Activated CD4-positive, alpha-beta T cell treated with anti-CD3 and anti-CD28 coated beads, Interleukin-2, amount 50 U/mL, for 4 hours (primary cell): ENCODE results near the gene TLL2.

Experiments used
- DNase-seq, 2 experiments: peaks; one replicate each; pipeline ENCODE4 v3.0.0-alpha.2; 2020

TLL2 gene

GRCh38 chr10:96345222-96345621, 168.5 kb downstream of the TLL2 start:
- no peak for DNase-seq

- DNase-seq = no peak
Observed at GRCh38 chr10:96344178-96344577, 169.5 kb downstream of the TLL2 start.

GRCh38 chr10:96342402-96342801, 171.3 kb downstream of the TLL2 start:
- DNase-seq = no peak

- no peak for DNase-seq
Observed at GRCh38 chr10:96341219-96342182, 172.2 kb downstream of the TLL2 start.

- DNase-seq = peak; percentile 35 to 40
Observed at GRCh38 chr10:96339956-96340904, 173.5 kb downstream of the TLL2 start.

- DNase-seq = no peak
Observed at GRCh38 chr10:96339383-96339782, 174.3 kb downstream of the TLL2 start.

- DNase-seq = no peak
Observed at GRCh38 chr10:96338279-96338925, 175.3 kb downstream of the TLL2 start.

GRCh38 chr10:96337106-96337505, 176.6 kb downstream of the TLL2 start:
- no peak for DNase-seq

GRCh38 chr10:96334616-96335526, 178.9 kb downstream of the TLL2 start:
- DNase-seq = no peak

GRCh38 chr10:96333101-96333500, 180.6 kb downstream of the TLL2 start:
- DNase-seq = no peak

- no peak for DNase-seq
Observed at GRCh38 chr10:96327462-96327861, 186.3 kb downstream of the TLL2 start.

GRCh38 chr10:96325719-96326373, 187.9 kb downstream of the TLL2 start:
- no peak for DNase-seq

GRCh38 chr10:96324447-96324846, 189.3 kb downstream of the TLL2 start:
- DNase-seq = no peak

GRCh38 chr10:96322275-96322674, 191.5 kb downstream of the TLL2 start:
- no peak for DNase-seq

- no peak for DNase-seq
Observed at GRCh38 chr10:96321822-96322221, 191.9 kb downstream of the TLL2 start.

GRCh38 chr10:96319754-96320474, 193.8 kb downstream of the TLL2 start:
- DNase-seq = no peak

- no peak for DNase-seq
Observed at GRCh38 chr10:96317067-96317833, 196.5 kb downstream of the TLL2 start.
